ENCODE data around the gene ZCCHC14. TPM values are rescaled to one million over a fixed set of nuclear protein-coding genes. Genes with fewer than 3 reads are reported as not detected.

Gene ZCCHC14
- total and polyA plus RNA-seq, 10 of the 15 experiments (the other 5 are each of a cell fraction or from before 2014, with no cell fraction given): 0.02 to 0.26 (median 0.05) TPM; not detected in 3

GRCh38 chr16:87411375-87412271 lies 81.2 kb downstream of the ZCCHC14 start:
- Histone ChIP-seq H3K27me3 (replicated peaks in 1 of 2; ENCODE audit: control insufficient read depth in 2 of 2, insufficient read depth in 2 of 2, low read length in 1 of 2) (peaks cover 0 to 5% of the 10 kb centered on the region in 2 experiments; a peak in 2 of 4 replicates), H3K79me2 (ENCODE audit: control insufficient read depth, insufficient read depth, low read length) (no peaks in the 10 kb centered on the region), H2AFZ (ENCODE audit: control insufficient read depth, low read depth, low read length) (no peak overlapping the region), H3K9ac (ENCODE audit: control insufficient read depth, insufficient read depth, low read length) (no peak overlapping the region), H3K4me1 (ENCODE audit: control insufficient read depth, insufficient read depth, low read length) (peaks cover 11% of the 10 kb centered on the region), H3K4me2 (ENCODE audit: control insufficient read depth, insufficient read depth) (no peak overlapping the region), H3K4me3 (no peak overlapping the region), H3K36me3 (ENCODE audit: control insufficient read depth in 2 of 2, insufficient read depth in 2 of 2, low read length in 1 of 2) (no peaks in the 10 kb centered on the region), H3K27ac (ENCODE audit: control insufficient read depth, insufficient read depth) (no peak overlapping the region), H3K9me3 (replicated peaks; ENCODE audit: control insufficient read depth, insufficient read depth, low read length) (no peaks in the 10 kb centered on the region; the same call in 2 of the 3 replicates), H4K20me1 (ENCODE audit: control insufficient read depth, insufficient read depth) (no peaks in the 10 kb centered on the region; the same call in none of the 2 replicates)
- in situ Hi-C loops (cut with MboI) (no loop called here), intact Hi-C loops (cut with micrococcal nuclease; ENCODE audit: unreplicated experiment) (no loop called here)
- ChIA-PET POLR2A (no interaction called here), CTCF (no interaction called here), SMC1A (ENCODE audit: uncharacterized antibody, unreplicated experiment) (no interaction called here), RAD21 (ENCODE audit: unreplicated experiment) (no interaction called here)
- TF ChIP-seq RCOR1 (conservative IDR thresholded peaks at IDR 0.05; ENCODE audit: low read depth, low read length) (no peak), E2F4 (IDR thresholded peaks at IDR 0.05; ENCODE audit: low read depth, low read length) (no peak), PAX5 (IDR thresholded peaks at IDR 0.05; ENCODE audit: borderline replicate concordance, low read depth, low read length) (no peak), NR2C1 (IDR thresholded peaks at IDR 0.05) (no peak), TCF3 (IDR thresholded peaks at IDR 0.05; ENCODE audit: borderline replicate concordance, insufficient read depth, low read depth, low read length) (no peak), SREBF2 (IDR thresholded peaks at IDR 0.05; ENCODE audit: low read length) (no peak), SREBF1 (IDR thresholded peaks at IDR 0.05; ENCODE audit: low read length) (no peak), ZNF622 (IDR thresholded peaks at IDR 0.05) (no peak), ZBED1 (IDR thresholded peaks at IDR 0.05; ENCODE audit: borderline replicate concordance) (no peak), IRF4 (IDR thresholded peaks at IDR 0.05; ENCODE audit: low read depth, low read length) (no peak), HSF1 (IDR thresholded peaks at IDR 0.05; ENCODE audit: low read depth, low read length) (no peak)
- ATAC-seq: no peak
- no TSS peak for BruUV-seq (replicated peaks)
- no peak for DNase-seq (ENCODE audit: low read depth, low spot score)
- no peak for FAIRE-seq
- WGBS (ENCODE audit: insufficient coverage, insufficient replicate concordance, low lambda C conversion rate, missing lambda C conversion rate): 81% methylated on average over 37 of the region's 49 CpGs
